Bronchial epithelial cell (primary cell): Measurements from ENCODE around the gene ACACB. TPM values are rescaled to one million over a fixed set of nuclear protein-coding genes. Genes with fewer than 3 reads are reported as not detected.
"Not testable (repeated sequence)": the region's sequence is repeated elsewhere in the genome, so short reads cannot be mapped to it uniquely, and the experiment has no call there.

Source experiments
- DNase-seq: peaks from one replicate; pipeline ENCODE4 v3.0.0-alpha.2; 2010; ENCODE audit warnings: low read depth
- FAIRE-seq: peaks from 2 replicates; lab custom pipeline; 2011; peaks lifted over from hg19 to GRCh38; lab: Jason Lieb, UNC
- H3K27me3 ChIP-seq: 2 replicates; pipeline ENCODE4 v1.5.1; 2011; ENCODE audit warnings: low read length; ENCODE audit not compliant: control insufficient read depth, insufficient read depth
- H3K36me3 ChIP-seq: 2 replicates; pipeline ENCODE4 v1.5.1; 2011; ENCODE audit warnings: low read length; ENCODE audit not compliant: control insufficient read depth, insufficient read depth
- H3K4me3 ChIP-seq: 2 replicates; pipeline ENCODE4 v1.5.1; 2011; ENCODE audit warnings: mild to moderate bottlenecking, low read depth, low read length, control low read depth
- total RNA-seq: library from RNA; depleted of rRNA; stranded (reverse); fragments of >200 nt; gene quantifications from 2 replicates; pipeline ENCODE4 v1.2.1, GENCODE V29; 2014
- TF ChIP-seq, protein P1 (sequence below): IDR thresholded peaks from 2 replicates; pipeline ENCODE4 v1.5.1; 2011; ENCODE audit warnings: mild to moderate bottlenecking, moderate library complexity, low read length, control low read depth, inconsistent platforms; ENCODE audit not compliant: insufficient read depth, severe bottlenecking

Gene ACACB
- total RNA-seq, 1 donor from 2014 or later: 0.79 TPM

DNA sequence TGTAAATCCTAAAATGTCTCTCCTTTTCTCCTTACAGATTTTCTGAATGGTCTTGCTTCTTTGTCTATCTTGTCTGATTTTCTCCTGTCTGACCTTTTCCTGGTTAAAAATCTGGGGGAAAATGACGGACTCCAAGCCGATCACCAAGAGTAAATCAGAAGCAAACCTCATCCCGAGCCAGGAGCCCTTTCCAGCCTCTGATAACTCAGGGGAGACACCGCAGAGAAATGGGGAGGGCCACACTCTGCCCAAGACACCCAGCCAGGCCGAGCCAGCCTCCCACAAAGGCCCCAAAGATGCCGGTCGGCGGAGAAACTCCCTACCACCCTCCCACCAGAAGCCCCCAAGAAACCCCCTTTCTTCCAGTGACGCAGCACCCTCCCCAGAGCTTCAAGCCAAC, 23.0 kb downstream of the ACACB start:
- TF ChIP-seq, protein P1, sequence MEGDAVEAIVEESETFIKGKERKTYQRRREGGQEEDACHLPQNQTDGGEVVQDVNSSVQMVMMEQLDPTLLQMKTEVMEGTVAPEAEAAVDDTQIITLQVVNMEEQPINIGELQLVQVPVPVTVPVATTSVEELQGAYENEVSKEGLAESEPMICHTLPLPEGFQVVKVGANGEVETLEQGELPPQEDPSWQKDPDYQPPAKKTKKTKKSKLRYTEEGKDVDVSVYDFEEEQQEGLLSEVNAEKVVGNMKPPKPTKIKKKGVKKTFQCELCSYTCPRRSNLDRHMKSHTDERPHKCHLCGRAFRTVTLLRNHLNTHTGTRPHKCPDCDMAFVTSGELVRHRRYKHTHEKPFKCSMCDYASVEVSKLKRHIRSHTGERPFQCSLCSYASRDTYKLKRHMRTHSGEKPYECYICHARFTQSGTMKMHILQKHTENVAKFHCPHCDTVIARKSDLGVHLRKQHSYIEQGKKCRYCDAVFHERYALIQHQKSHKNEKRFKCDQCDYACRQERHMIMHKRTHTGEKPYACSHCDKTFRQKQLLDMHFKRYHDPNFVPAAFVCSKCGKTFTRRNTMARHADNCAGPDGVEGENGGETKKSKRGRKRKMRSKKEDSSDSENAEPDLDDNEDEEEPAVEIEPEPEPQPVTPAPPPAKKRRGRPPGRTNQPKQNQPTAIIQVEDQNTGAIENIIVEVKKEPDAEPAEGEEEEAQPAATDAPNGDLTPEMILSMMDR: no peak
- no peak overlapping the region for H3K4me3 ChIP-seq
- DNase-seq: no peak
- H3K36me3 ChIP-seq: no peaks in the 10 kb centered on the region
- no peaks in the 10 kb centered on the region for H3K27me3 ChIP-seq
- no peak for FAIRE-seq

DNA sequence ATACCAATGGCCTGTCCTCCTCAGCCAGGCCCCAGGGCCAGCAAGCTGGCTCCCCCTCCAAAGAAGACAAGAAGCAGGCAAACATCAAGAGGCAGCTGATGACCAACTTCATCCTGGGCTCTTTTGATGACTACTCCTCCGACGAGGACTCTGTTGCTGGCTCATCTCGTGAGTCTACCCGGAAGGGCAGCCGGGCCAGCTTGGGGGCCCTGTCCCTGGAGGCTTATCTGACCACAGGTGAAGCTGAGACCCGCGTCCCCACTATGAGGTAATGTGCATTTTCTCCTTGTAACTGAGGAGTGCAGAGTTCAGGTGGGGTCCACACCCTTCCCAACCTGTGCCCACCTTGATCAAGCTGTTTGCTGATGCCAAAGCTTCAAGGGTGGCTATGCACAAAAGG, 23.4 kb downstream of the ACACB start:
- FAIRE-seq (no peak), DNase-seq (no peak)
- H3K27me3 ChIP-seq: no peaks in the 10 kb centered on the region

DNA sequence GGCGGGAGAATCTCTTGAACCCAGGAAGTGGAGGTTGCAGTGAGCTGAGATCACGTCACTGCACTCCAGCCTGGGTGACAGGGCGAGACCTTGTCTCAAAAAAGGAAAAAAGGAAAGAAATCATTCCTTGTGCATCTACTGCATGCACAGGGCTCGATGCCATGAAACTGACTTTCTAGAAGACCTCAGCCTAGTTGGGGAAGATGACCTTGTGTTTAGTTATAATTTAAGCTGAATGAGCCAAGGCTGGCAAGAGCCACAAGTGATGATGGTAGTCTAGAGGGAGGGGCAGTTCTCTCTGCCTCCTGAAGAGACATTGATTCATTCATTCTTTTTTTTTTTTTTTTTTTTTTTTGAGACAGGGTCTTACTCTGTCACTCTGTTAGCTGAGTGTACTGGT, 24.2 kb downstream of the ACACB start:
- FAIRE-seq: no peak

More for the DNA sequence above, 23.4 kb downstream of the ACACB start:
- Histone ChIP-seq H3K4me3 (no peak overlapping the region), H3K36me3 (no peaks in the 10 kb centered on the region)
- TF ChIP-seq, protein P1: no peak

DNA sequence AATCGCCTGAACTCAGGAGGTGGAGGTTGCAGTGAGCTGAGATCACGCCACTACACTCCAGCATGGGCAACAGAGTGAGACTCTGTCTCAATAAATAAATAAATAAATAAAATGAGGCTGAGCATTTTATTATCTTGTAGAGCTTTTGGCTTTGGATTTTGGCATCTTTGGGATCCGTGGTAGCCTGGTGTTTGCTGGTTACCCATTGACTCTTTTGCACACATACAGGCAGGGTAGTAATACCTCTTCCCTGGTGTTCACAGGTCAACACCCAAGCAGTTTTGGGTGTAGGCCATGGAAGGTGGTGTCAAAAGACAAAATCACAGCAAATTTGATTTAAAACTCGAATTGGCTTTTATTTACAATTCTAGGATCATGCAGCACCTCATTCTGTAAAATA, 27.8 kb downstream of the ACACB start:
- no peak overlapping the region for H3K4me3 ChIP-seq
- H3K27me3 ChIP-seq: peaks cover 1% of the 10 kb centered on the region
- DNase-seq (no peak), FAIRE-seq (no peak)
- H3K36me3 ChIP-seq: no peaks in the 10 kb centered on the region
- TF ChIP-seq, protein P1: no peak

More for the DNA sequence above, 24.2 kb downstream of the ACACB start:
- Histone ChIP-seq H3K36me3 (no peaks in the 10 kb centered on the region), H3K27me3 (no peaks in the 10 kb centered on the region), H3K4me3 (no peak overlapping the region)
- TF ChIP-seq, protein P1: no peak
- DNase-seq: no peak

DNA sequence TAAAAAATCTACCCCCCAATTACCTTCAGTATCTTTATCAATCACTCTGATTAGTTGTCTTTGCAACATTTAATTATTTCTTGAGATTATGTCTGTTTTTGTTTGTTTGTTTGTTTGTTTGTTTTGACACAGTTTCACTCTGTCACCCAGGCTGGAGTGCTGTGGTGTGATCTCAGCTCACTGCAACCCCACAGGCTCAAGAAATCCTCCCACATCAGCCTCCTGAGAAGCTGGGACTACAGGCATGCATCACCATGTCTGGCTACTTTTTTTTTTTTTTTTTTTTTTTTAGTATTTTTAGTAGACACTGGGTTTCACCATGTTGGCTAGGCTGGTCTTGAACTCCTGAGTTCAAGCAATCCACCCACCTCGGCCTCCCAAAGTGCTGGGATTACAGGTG, 30.7 kb downstream of the ACACB start:
- not testable (repeated sequence) for H3K27me3 ChIP-seq, FAIRE-seq, DNase-seq, H3K36me3 ChIP-seq, H3K4me3 ChIP-seq

DNA sequence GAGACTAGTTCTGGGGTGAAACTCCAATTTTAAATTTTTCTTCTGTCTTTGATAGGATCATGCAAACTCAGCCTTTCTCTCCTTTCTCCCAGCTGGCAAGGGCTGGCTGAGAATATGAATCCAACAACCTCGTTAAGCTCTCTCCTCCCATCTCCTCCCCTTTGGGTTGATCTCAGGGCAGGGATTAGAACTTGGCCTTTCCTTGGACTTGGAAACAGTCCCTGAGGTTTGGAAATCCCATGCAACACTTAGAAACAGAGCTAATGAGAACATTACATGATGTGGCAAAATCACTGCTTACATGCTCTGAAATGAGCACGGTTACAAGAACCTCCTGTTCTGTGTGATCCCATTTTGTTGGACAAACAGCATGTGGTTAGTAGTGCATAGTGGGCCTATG, 31.6 kb downstream of the ACACB start:
- no peak for DNase-seq
- TF ChIP-seq, protein P1: no peak
- H3K27me3 ChIP-seq: peaks cover 3% of the 10 kb centered on the region

More for the DNA sequence above, 31.6 kb downstream of the ACACB start:
- no peak for FAIRE-seq
- Histone ChIP-seq H3K4me3 (no peak overlapping the region), H3K36me3 (no peaks in the 10 kb centered on the region)
